Upper lobe of right lung (tissue), 1 donor: ENCODE data around the gene RASL10B. TPM values are rescaled to one million over a fixed set of nuclear protein-coding genes. Genes with fewer than 3 reads are reported as not detected.

Experiments
- ATAC-seq: fragments of 200-7000 bp; cut with Tn5 transposase; one replicate; pipeline ENCODE4 v1.9.1; 2020; ENCODE audit warnings: mild to moderate bottlenecking, moderate library complexity
- DNase-seq: peaks from one replicate; pipeline ENCODE4 v3.0.0-alpha.2; 2020
- H3K27ac ChIP-seq: fragments of 200-600 bp; one replicate; pipeline ENCODE4 v1.8.0; 2022
- H3K27me3 ChIP-seq: fragments of 200-600 bp; one replicate; pipeline ENCODE4 v1.8.0; 2022; ENCODE audit warnings: mild to moderate bottlenecking
- H3K36me3 ChIP-seq: fragments of 200-600 bp; one replicate; pipeline ENCODE4 v1.8.0; 2022
- H3K4me1 ChIP-seq: fragments of 200-600 bp; one replicate; pipeline ENCODE4 v1.8.0; 2022
- H3K4me3 ChIP-seq: fragments of 200-600 bp; one replicate; pipeline ENCODE4 v1.8.0; 2022; ENCODE audit warnings: mild to moderate bottlenecking
- H3K9me3 ChIP-seq: fragments of 200-600 bp; one replicate; pipeline ENCODE4 v1.8.0; 2022
- intact Hi-C: fragments of 100-400 bp; cut with DNase I; formaldehyde crosslinking; loops from one replicate; pipeline ENCODE4 v1.11.0; 2022
- total RNA-seq: library from RNA; stranded (reverse); fragmentation: NEBNext Ultra II Directional; extraction: Animal tissue kit (Norgen Biotek cat#: 25700); gene quantifications from one replicate; pipeline ENCODE4 v1.2.1, GENCODE V29; 2021
- TF ChIP-seq, protein P1 (sequence below): fragments of 200-600 bp; IDR thresholded peaks from one replicate; pipeline ENCODE4 v1.8.0; 2022; ENCODE audit warnings: antibody characterized with exemption
- donor health status: DM: no; HTN: yes; CAD: no; lungs with severe emphysema.

The RASL10B gene
- total RNA-seq, 1 donor from 2014 or later, result 2.2 TPM

DNA sequence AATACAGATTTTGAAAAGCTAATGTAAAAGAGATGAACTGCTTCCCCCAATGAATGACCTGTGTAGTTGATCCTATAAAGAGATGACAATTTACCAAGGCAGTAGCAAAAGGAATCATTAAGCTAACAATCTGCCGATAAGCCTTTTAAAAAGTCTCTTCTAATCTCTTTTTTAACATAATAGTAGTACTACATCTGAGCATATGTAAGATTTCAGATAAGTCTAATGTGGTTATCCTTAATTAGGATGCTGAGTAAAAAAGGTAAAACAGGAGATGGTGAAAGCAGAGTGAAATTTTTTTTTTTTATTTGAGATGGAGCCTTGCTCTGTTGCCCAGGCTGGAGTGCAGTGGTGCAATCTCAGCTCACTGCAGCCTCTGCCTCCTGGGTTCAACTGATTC, 26.2 kb upstream of the RASL10B start:
- Histone ChIP-seq H3K9me3 (no peaks in the 10 kb centered on the region), H3K4me3 (no peak overlapping the region), H3K27ac (no peak overlapping the region), H3K27me3 (no peaks in the 10 kb centered on the region), H3K36me3 (peaks cover 20% of the 10 kb centered on the region), H3K4me1 (peaks cover 8% of the 10 kb centered on the region)
- ATAC-seq (no peak), DNase-seq (no peak)
- intact Hi-C loops, result no loop called here
- TF ChIP-seq, protein P1, sequence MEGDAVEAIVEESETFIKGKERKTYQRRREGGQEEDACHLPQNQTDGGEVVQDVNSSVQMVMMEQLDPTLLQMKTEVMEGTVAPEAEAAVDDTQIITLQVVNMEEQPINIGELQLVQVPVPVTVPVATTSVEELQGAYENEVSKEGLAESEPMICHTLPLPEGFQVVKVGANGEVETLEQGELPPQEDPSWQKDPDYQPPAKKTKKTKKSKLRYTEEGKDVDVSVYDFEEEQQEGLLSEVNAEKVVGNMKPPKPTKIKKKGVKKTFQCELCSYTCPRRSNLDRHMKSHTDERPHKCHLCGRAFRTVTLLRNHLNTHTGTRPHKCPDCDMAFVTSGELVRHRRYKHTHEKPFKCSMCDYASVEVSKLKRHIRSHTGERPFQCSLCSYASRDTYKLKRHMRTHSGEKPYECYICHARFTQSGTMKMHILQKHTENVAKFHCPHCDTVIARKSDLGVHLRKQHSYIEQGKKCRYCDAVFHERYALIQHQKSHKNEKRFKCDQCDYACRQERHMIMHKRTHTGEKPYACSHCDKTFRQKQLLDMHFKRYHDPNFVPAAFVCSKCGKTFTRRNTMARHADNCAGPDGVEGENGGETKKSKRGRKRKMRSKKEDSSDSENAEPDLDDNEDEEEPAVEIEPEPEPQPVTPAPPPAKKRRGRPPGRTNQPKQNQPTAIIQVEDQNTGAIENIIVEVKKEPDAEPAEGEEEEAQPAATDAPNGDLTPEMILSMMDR, result no peak

DNA sequence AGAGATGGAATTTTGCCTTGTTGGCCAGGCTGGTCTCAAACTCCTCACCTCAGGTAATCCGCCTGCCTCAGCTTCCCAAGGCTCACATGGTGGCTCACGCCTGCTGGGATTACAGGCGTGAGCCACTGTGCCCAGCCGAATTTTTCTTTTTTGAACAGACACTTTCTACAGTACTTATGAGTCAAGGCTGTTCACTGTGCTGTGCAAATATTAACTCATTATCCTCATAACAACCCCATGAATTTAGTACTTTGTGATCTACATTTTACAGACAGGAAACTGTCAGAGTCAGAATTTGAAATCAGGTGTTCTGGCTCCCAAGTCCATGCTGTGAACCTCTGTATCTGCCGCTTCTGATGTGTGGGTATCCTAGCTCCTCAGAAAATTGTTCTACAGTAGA, 25.7 kb upstream of the RASL10B start:
- Histone ChIP-seq H3K27ac (peak overlapping the region; percentile 14), H3K9me3 (no peaks in the 10 kb centered on the region), H3K4me1 (peaks cover 8% of the 10 kb centered on the region), H3K4me3 (no peak overlapping the region), H3K27me3 (no peaks in the 10 kb centered on the region), H3K36me3 (peaks cover 25% of the 10 kb centered on the region)
- DNase-seq (no peak), ATAC-seq (peak; percentile 73)
- TF ChIP-seq, protein P1, result no peak
- intact Hi-C loops, result no loop called here

DNA sequence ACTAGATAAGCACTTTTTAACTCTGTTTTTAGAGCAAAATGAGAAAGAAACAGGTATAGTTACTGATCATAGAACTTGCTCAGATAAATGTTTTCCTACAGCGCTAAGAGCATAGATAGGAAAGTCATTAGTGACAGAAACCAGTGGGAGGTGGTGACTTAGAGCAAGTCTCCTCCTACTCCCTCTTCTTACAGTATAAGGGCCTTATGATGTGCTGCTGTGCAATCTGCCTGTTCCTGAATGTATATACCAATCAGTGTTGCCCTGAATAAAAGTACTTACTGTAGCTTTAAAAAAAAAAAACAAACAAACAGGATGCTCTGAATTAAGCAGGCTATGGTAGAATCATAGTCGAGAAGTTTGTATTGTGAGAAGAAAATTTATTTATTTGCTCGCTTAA, 23.3 kb upstream of the RASL10B start:
- Histone ChIP-seq H3K27me3 (no peaks in the 10 kb centered on the region), H3K36me3 (peaks cover 42% of the 10 kb centered on the region), H3K9me3 (no peaks in the 10 kb centered on the region), H3K4me1 (peaks cover 8% of the 10 kb centered on the region), H3K27ac (no peak overlapping the region), H3K4me3 (no peak overlapping the region)
- DNase-seq, result no peak
- intact Hi-C loops, result no loop called here
- no peak for ATAC-seq
- TF ChIP-seq, protein P1, result no peak

DNA sequence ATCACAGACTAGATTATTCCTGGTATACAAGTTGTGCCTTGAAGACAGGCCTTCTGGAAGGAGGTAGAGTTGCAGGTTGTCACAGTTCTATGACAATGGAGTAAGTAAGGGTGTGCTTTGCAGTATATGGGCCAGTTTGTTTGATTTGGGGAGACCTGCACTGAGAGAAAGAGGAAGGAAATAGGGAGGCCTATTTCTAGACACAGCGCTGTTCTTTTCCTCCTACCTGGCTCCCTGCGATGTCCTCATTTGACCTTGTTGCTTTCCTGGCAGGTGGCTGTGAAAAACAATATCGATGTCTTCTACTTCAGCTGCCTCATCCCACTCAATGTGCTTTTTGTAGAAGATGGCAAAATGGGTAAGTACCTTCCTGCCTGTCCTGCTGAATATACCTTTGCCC, 22.5 kb upstream of the RASL10B start:
- Histone ChIP-seq H3K27ac (no peak overlapping the region), H3K4me3 (no peak overlapping the region), H3K4me1 (peaks cover 8% of the 10 kb centered on the region), H3K9me3 (no peaks in the 10 kb centered on the region), H3K36me3 (peaks cover 46% of the 10 kb centered on the region), H3K27me3 (no peaks in the 10 kb centered on the region)
- DNase-seq, result no peak
- TF ChIP-seq, protein P1, result no peak
- intact Hi-C loops, result no loop called here
- no peak for ATAC-seq

DNA sequence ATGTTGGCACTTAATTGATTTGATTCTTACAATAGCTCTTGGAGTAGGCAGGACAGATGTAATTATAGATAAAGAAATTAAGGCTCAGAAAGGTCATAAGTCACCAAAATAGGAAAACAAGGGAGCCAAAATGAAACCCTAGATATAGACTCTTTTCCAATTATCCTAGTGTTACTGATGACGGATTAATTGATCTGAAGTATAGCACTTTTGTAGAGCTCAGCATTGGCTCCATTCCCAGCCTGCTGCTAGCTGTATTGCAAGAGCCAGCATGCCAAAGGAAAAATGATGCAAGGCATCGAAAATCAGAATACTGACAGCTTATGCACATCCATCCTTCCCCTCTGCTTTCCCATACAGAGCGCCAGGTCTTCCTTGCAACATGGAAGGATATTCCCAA, 21.6 kb upstream of the RASL10B start:
- intact Hi-C loops, result no loop called here
- ATAC-seq (no peak), DNase-seq (no peak)
- no peak overlapping the region for H3K27ac ChIP-seq
- peaks cover 8% of the 10 kb centered on the region for H3K4me1 ChIP-seq
- no peaks in the 10 kb centered on the region for H3K9me3 ChIP-seq
- H3K36me3 ChIP-seq, result peaks cover 46% of the 10 kb centered on the region
- H3K27me3 ChIP-seq, result no peaks in the 10 kb centered on the region
- H3K4me3 ChIP-seq, result no peak overlapping the region
- TF ChIP-seq, protein P1, result no peak

DNA sequence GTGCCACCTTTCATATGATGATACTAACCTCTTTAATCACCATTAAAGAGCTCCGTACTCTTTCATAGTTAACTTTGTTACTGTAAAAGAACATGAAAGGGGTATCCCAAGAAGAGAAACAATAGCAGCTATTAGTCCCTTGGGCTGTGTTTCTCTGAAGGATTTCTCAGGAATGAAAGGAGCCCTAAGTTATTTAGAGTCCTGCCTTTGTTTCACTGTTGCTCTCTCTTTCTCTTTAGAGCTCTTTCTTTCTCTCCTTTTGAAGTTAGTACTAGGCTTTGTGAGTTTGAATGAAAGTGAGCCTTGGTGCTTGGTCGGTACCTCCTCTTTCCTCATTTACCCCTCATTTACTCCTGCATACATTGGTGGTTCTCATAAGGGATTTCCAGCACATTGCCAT, 20.5 kb upstream of the RASL10B start:
- DNase-seq (no peak), ATAC-seq (no peak)
- H3K36me3 ChIP-seq, result peaks cover 54% of the 10 kb centered on the region

More for the DNA sequence above, 20.5 kb upstream of the RASL10B start:
- intact Hi-C loops, result no loop called here
- Histone ChIP-seq H3K9me3 (no peaks in the 10 kb centered on the region), H3K4me1 (peaks cover 7% of the 10 kb centered on the region), H3K27me3 (no peaks in the 10 kb centered on the region), H3K27ac (no peak overlapping the region), H3K4me3 (no peak overlapping the region)
- TF ChIP-seq, protein P1, result no peak
